DOHH2 (cell line): ENCODE data around the gene ZNF177.

Source experiments
- CTCF ChIP-seq: fragments of 200-600 bp; sonication (generic); IDR thresholded peaks from one replicate; pipeline ENCODE4 v1.5.1; 2014; ENCODE audit warnings: antibody characterized with exemption, mild to moderate bottlenecking, low read depth, low read length; ENCODE audit not compliant: poor library complexity, severe bottlenecking
- EZH2phosphoT487 ChIP-seq: fragments of 200-600 bp; sonication (generic); IDR thresholded peaks from 2 replicates; pipeline ENCODE4 v1.6.1; 2017; ENCODE audit warnings: borderline replicate concordance, mild to moderate bottlenecking, antibody characterized with exemption, low read length, moderate library complexity, mixed read lengths

- TF ChIP-seq CTCF (no peak), EZH2phosphoT487 (no peak)
Observed at GRCh38 chr19:9313756-9314155, 49.1 kb upstream of the ZNF177 start.
